ENCODE measurements around the gene ETS2. TPM values are rescaled to one million over a fixed set of nuclear protein-coding genes. Genes with fewer than 3 reads are reported as not detected.

ETS2 gene
- polyA plus RNA-seq, 3 donors = 12.0 to 78.3 (median 39.7) TPM

- H3K27ac ChIP-seq (ENCODE audit: low read depth, low read length) = no peak overlapping the region
- 77 to 93% (median 93%) methylated on average over 12 of the region's 12 CpGs for WGBS, 3 donors
These were observed 31.0 kb upstream of the ETS2 start for GRCh38 chr21:38774586-38775285.

DNA sequence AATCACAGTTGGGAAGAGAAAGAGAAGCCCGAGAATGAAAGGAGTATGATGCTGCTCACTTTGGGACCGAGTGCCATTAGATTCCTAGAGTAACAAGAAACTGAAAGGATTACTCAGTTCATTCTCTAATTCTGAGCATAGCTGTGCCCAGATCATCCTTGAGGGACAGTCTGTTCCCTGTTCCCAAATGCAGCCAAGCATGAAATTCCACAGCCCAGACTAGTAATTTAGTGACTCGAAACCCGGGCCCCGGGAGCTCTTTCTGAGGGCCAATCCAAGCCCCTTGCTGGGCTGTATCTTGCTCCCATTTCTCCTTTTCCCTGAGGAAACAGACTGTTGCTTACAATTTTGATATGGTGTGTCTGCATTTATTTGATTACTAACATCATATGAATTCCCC is 30.0 kb upstream of the ETS2 start:
- WGBS, 3 donors = 69 to 84% (median 81%) methylated on average over 5 of the region's 5 CpGs
- no peak overlapping the region for H3K27ac ChIP-seq (ENCODE audit: low read depth, low read length)

- no peak overlapping the region for H3K27ac ChIP-seq (ENCODE audit: low read depth, low read length)
These were observed 28.7 kb upstream of the ETS2 start for GRCh38 chr21:38777015-38777414.

DNA sequence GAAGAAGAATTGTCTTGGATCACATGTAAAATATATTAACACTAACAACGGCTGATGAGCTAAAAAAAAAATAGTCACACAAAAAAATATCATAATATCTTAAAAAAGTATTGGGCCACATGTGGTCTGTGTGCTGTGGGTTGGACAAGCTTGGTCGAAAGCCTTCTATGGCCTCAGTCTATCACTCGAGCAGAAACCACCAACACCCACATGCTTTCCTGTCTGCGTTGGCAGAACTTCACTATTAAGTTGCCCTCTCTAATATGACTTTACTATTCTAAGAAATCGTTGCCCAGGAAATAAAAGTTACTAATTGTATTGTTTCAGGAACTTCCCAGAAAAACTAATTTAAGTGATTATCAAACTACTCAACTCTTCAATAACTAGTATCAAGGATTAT is 28.2 kb upstream of the ETS2 start:
- 38 to 64% (median 43%) methylated on average over 5 of the region's 5 CpGs for WGBS, 3 donors
- no peak overlapping the region for H3K27ac ChIP-seq (ENCODE audit: low read depth, low read length)

More at GRCh38 chr21:38777015-38777414, 28.7 kb upstream of the ETS2 start:
- WGBS, 3 donors = 69 to 91% (median 86%) methylated on average over 1 of the region's 1 CpG

DNA sequence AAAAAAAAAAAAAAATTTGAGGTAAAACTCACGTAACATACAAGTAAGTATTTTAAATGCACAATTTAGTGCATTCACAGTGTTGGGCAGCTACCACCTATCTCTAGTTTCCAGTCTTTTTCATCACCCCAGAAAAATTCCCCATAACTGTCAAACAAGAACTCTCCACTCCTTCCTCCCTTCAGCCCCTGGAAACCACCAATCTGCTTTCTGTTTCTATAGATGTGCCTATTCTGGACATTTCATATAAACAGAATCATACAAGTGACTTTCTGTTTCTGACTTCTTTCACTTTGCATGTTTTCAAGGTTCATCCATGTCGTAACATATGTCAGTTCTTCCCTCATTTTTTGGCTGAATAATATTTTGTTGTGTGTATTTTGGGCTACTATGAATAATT is 24.9 kb upstream of the ETS2 start:
- no peak overlapping the region for H3K27ac ChIP-seq (ENCODE audit: low read depth, low read length)
- 75 to 81% (median 80%) methylated on average over 2 of the region's 2 CpGs for WGBS, 3 donors

DNA sequence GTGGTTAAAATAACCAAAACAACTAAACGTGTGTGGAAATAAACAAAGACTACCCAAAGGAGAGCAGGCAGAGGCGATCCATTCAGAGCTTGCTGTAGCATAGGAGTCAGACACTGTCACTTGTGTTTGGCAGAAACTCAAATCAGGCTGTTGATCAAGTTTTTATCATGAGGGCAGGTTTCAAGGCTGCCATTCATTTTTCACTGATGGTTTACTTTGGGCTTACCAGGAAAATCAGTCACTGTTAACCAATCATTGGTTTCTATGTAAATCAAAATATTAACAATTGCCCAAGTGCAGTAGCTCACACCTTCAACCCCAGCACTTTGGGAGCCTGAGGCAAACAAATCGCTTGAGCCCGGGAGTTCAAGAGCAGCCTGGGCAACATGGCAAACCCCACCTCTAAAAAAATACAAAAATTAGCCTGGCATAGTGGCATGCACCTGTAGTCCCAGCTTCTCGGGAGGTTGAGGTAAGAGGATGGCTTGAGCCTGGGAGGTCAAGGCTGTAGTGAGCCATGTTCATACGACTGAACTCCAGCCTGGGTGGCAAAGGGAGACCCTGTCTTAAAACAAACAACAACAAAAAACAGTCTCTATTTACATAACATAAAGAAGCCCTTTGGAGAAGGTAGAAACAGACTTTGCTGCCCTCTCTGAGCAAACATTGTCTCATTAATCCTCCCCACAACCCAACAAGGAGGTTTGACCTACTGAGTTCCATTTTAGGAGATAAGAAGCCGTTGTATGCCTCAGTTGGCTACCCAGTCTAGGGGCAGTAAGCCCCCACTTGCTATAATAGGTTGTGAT is 21.1 kb upstream of the ETS2 start:
- 52 to 82% (median 79%) methylated on average over 7 of the region's 7 CpGs for WGBS, 3 donors
- no peak overlapping the region for H3K27ac ChIP-seq (ENCODE audit: low read depth, low read length)

DNA sequence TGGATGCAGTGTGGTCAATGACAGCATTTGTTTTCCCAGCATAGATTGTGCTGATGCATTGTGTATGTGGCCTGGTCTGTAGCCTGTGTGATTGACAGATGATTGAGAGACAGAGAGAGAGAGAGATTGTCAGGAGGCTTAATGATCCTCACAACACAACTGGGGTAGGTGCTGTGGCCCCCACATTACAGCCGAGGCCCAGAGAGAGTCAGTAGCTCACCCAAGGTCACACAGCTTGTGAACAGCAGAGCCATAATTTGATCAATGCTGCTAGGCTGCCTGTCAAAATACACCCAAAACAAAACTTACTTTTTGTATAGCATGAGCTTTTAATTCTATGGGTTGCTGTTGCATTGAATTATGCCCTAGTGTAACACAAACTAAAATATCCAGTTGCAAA is 20.2 kb upstream of the ETS2 start:
- 48 to 95% (median 92%) methylated on average over 1 of the region's 1 CpG for WGBS, 3 donors
- no peak overlapping the region for H3K27ac ChIP-seq (ENCODE audit: low read depth, low read length)

DNA sequence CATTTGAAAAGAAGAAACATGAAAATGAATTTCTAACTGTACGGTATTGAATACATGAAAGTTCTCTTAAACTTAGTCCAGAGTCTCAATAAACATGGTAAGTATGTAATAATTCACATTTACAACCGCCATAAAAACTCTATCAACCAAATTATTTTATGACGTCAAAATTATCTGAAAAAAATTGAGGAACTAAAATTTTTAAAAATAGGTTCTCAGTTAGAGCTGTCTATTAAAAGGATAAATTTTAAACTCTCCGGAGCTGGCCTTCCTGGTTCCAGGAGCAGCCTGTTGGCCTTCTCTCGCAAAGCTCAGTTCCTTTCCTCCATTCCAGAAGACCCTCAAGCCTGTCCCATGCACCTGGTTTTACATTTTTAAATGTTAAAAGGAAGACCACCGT is 18.7 kb upstream of the ETS2 start:
- no peak overlapping the region for H3K27ac ChIP-seq (ENCODE audit: low read depth, low read length)
- WGBS, 3 donors = 50 to 65% (median 56%) methylated on average over 6 of the region's 6 CpGs

DNA sequence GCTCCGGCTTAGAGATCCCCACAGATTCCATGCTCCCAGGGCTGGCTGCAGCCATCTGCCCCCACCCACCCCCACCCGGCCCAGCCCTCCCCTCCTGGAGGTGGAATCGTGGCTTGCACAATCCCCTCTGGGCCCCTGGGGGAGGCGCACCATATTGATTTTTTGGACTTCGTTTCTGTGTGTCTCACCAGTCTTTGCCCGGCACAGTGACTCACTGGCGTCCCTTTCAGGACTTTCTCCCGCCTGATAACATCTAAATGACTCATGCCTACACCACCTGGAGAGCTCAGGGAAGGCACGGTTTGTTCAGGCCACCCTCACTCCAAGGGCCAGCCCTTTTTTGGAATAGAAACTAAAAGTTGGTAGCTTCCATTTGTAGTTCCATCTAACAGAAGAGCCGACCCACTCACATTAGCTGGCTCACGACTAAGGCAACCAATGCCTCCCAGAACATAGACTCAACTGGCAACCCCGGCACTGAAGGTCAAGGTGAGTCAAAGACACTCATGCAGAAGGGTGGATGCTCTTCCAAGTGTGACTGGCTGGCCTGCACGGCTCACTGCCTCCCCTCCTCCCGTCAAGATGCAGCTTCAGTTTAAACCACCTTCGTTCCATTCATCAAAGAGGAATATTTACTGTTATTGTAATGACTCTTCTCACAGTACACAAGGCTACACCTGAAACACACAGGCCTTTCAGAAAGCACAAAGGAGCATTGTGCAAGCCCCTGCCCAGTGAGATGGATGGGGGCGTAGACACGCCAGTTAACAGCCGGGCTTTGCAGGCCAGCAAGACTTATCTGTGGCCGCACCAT is 18.1 kb upstream of the ETS2 start:
- H3K27ac ChIP-seq (ENCODE audit: low read depth, low read length) = no peak overlapping the region
- WGBS, 3 donors = 41 to 78% (median 75%) methylated on average over 19 of the region's 19 CpGs

- H3K27ac ChIP-seq (ENCODE audit: low read depth, low read length) = no peak overlapping the region
- WGBS, 3 donors = 53 to 80% (median 75%) methylated on average over 4 of the region's 4 CpGs
These were observed 17.3 kb upstream of the ETS2 start for GRCh38 chr21:38788275-38788905.

DNA sequence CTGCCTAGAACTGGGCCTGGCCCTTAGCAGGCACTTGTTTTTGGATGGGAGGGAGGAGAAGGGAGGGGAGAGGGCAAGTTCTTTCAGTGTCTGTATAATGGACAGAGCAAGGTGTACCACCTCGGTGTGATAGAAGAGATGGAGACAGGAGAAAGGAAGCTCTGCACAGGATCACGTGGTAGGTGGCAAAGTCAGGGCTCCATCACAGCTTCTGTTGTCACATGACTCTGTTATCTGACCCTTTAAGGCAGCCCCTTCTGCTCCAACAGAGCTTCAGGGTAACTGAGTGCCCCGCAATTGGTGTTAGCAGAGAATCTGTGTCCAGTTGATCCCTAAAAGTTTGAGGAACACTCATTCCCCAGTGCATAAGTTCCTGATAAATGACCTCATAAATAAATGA is 16.5 kb upstream of the ETS2 start:
- 84 to 93% (median 90%) methylated on average over 3 of the region's 3 CpGs for WGBS, 3 donors
- H3K27ac ChIP-seq (ENCODE audit: low read depth, low read length) = no peak overlapping the region

GRCh38 chr21:38790059-38790458 is 15.7 kb upstream of the ETS2 start:
- WGBS, 3 donors = 70 to 79% (median 77%) methylated on average over 7 of the region's 7 CpGs
- no peak overlapping the region for H3K27ac ChIP-seq (ENCODE audit: low read depth, low read length)

DNA sequence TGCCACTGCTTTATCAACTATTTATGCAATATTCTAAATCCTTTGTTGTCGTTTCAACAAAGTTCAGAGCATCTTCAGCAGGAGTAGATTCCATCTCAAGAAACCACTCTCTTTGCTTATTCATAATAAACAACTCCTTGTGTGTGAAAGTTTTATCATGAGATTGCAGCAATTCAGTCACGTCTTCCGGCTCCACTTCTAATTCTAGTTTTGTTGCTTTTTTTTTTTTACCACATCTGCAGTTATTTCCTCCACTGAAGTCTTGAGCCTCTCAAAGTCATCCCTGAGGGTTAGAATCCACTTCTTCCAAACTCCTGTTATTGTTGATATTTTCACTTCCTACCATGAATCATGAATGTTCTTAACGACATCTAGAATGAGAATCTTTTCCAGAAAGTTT is 14.8 kb upstream of the ETS2 start:
- WGBS, 3 donors = 50 to 73% (median 60%) methylated on average over 4 of the region's 4 CpGs
- H3K27ac ChIP-seq (ENCODE audit: low read depth, low read length) = no peak overlapping the region

DNA sequence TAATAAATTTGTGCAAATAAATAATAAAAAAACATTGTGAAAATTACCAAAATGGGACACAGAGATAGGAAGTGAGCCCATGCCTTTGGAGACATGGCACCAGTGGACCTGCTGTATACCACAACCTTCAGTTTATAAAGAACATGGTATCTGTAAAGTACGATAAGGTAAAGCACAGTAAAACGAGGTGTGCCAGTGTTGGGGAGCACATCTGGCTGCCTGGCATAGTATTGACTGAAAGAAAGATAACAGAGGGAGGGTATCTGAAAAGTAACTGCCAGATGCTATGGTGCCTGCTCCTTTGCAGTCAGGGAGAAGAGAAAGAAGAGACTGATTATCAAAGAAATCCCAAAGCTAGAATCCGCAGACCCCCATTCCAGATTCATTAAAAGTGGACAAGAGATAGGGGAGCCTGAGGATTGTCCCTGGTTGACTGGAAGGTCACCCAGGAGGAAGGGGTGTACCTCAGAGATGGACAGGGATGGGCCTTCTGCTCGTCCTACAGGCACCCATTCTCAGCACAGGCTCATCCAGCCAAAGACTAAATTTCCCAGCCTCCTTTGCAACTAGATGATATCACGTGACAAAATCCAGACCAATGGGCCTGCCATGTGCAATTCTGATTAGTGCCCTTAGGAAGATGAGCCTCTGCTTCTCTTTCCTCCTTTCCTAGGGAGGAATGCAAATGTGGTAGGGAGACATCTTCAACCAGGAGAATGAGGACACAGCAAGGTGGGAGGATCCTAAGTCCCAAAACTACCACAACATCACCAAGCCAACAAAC is 12.9 kb upstream of the ETS2 start:
- 77 to 91% (median 90%) methylated on average over 5 of the region's 5 CpGs for WGBS, 3 donors
- H3K27ac ChIP-seq (ENCODE audit: low read depth, low read length) = no peak overlapping the region

DNA sequence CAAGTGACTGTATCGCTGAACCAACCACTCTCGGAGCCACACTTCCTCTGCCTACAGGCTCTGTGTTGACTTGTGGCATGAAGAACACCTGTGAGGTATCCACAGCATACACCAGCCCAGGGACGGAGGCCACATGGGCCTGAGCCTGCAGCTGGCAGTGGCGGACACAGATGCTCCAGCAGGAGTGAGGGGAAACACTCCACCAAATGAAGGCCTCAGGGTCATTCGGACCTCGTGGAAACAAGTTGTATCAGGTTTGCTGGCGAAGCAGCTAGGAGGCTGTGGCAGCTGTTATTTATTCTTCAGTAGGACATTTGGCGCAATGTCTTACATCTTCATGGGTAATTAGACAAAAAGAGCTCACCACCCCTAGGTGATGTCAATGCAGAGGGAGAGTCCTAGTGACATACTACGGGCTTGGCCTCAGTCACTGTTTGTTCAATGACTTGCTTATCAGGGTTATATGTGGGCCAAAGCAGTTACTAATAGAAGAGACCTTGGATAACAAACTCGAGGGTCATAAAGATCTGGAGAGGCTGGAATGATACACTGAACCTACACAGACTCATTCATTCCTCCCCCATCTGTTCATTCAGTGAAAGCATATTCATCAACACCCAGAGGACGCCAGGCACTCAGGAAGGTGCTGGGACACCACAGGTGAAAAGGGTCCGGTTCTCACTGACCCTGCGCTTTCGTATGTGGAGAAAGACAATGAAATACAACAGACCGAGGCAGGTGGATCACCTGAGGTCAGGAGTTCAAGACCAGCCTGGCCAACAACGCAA is 11.6 kb upstream of the ETS2 start:
- 77 to 91% (median 88%) methylated on average over 16 of the region's 16 CpGs for WGBS, 3 donors
- no peak overlapping the region for H3K27ac ChIP-seq (ENCODE audit: low read depth, low read length)

DNA sequence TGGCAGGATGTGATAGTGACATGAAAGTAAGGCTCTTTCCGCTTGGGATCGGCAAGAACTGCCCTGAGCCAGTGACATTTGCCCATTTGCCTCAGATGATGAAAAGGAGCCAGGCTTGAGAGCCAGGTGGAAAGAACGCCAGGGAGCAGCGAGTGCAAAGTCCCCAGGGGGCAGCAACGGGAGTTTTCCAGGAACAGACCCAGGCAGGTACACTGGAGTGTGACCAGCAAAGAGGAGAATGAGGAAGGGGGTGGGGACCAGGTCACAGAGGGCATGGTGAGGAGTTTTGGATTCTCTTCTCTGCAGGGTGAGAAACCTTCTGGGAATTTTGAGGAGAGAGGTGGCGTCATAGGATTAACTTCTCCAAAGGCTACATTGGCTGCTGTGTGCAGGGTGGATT is 10.8 kb upstream of the ETS2 start:
- no peak overlapping the region for H3K27ac ChIP-seq (ENCODE audit: low read depth, low read length)
- 72 to 87% (median 82%) methylated on average over 6 of the region's 6 CpGs for WGBS, 3 donors

GRCh38 chr21:38795475-38795874 is 10.3 kb upstream of the ETS2 start:
- whole genome bisulfite sequencing, 3 donors = 87 to 95% (median 92%) methylated on average over 8 of the region's 8 CpGs
- no peak overlapping the region for H3K27ac ChIP-seq (ENCODE audit: low read depth, low read length)
